WTC11 (cell line): ENCODE data around the gene LDB3. TPM values are rescaled to one million over a fixed set of nuclear protein-coding genes. Genes with fewer than 3 reads are reported as not detected.

ENCODE experiments used
- ATAC-seq: fragments of 200-7000 bp; cut with Tn5 transposase; 2 replicates; pipeline ENCODE4 v1.10.0; 2021; ENCODE audit warnings: mild to moderate bottlenecking, moderate library complexity
- CTCF ChIA-PET: fragments of 300-600 bp; sonication (Branson Sonifier 250); formaldehyde crosslinking; loops from one replicate; lab custom pipeline; 2021; ENCODE audit warnings: antibody characterized with exemption; lab: Charles Lee
- POLR2A ChIA-PET: fragments of 350-600 bp; sonication (Branson Sonifier 250); formaldehyde crosslinking; loops from one replicate; lab custom pipeline; 2021; ENCODE audit warnings: antibody characterized with exemption; lab: Charles Lee
- DNase-seq: peaks from one replicate; pipeline ENCODE4 v3.0.0; 2021; ENCODE audit warnings: low spot score
- H3K27ac Mint-ChIP-seq: 2 replicates; pipeline ENCODE4 v1.8.0; 2021; ENCODE audit warnings: mixed read lengths
- H3K27me3 Mint-ChIP-seq: 2 replicates; pipeline ENCODE4 v1.8.0; 2021; ENCODE audit warnings: low read depth, mild to moderate bottlenecking, moderate library complexity, mixed read lengths
- H3K36me3 Mint-ChIP-seq: 2 replicates; pipeline ENCODE4 v1.8.0; 2021; ENCODE audit warnings: mixed read lengths
- H3K4me1 Mint-ChIP-seq: 2 replicates; pipeline ENCODE4 v1.8.0; 2022; ENCODE audit warnings: mixed read lengths
- H3K4me3 Mint-ChIP-seq: 2 replicates; pipeline ENCODE4 v1.8.0; 2021; ENCODE audit warnings: mild to moderate bottlenecking, moderate library complexity, mixed read lengths
- H3K9me3 Mint-ChIP-seq: 2 replicates; pipeline ENCODE4 v1.8.0; 2021; ENCODE audit warnings: mixed read lengths
- AFF4 ChIP-seq: sonication (generic); formaldehyde crosslinking; IDR thresholded peaks from 2 replicates; pipeline ENCODE4 v1.8.1; 2023; ENCODE audit warnings: mild to moderate bottlenecking, missing genetic modification reagents, borderline replicate concordance
- CBFB ChIP-seq: sonication (generic); formaldehyde crosslinking; IDR thresholded peaks from 2 replicates; pipeline ENCODE4 v1.8.1; 2022; ENCODE audit warnings: mild to moderate bottlenecking, low read depth, missing genetic modification reagents
- ELF4 ChIP-seq: sonication (generic); formaldehyde crosslinking; IDR thresholded peaks from 2 replicates; pipeline ENCODE4 v1.8.1; 2022; ENCODE audit warnings: low read depth, mild to moderate bottlenecking, moderate library complexity, missing genetic modification reagents
- ETV6 ChIP-seq: sonication (generic); formaldehyde crosslinking; IDR thresholded peaks from 2 replicates; pipeline ENCODE4 v1.8.1; 2022; ENCODE audit warnings: mild to moderate bottlenecking, missing genetic modification reagents
- FOXJ3 ChIP-seq: sonication (generic); formaldehyde crosslinking; IDR thresholded peaks from 2 replicates; pipeline ENCODE4 v1.9.0; 2021; ENCODE audit warnings: missing genetic modification reagents, mild to moderate bottlenecking, borderline replicate concordance
- FOXP1 ChIP-seq: sonication (generic); formaldehyde crosslinking; IDR thresholded peaks from 2 replicates; pipeline ENCODE4 v1.8.0; 2022; ENCODE audit warnings: missing genetic modification reagents, mild to moderate bottlenecking, moderate library complexity, borderline replicate concordance
- FOXP4 ChIP-seq: sonication (generic); formaldehyde crosslinking; IDR thresholded peaks from 2 replicates; pipeline ENCODE4 v1.8.0; 2022; ENCODE audit warnings: mild to moderate bottlenecking, missing genetic modification reagents
- GRHL2 ChIP-seq: fragments of 250-450 bp; sonication (Bioruptor Pico); IDR thresholded peaks from 2 replicates; pipeline ENCODE4 v1.8.0; 2022; ENCODE audit warnings: mild to moderate bottlenecking, moderate library complexity; ENCODE audit not compliant: insufficient replicate concordance, severe bottlenecking
- TCF7 ChIP-seq: sonication (generic); formaldehyde crosslinking; IDR thresholded peaks from 2 replicates; pipeline ENCODE4 v1.8.0; 2022; ENCODE audit warnings: mild to moderate bottlenecking, low read depth, missing genetic modification reagents, moderate library complexity
- TP53 ChIP-seq: sonication (generic); formaldehyde crosslinking; IDR thresholded peaks from 2 replicates; pipeline ENCODE4 v1.8.1; 2023; ENCODE audit warnings: mild to moderate bottlenecking, missing genetic modification reagents
- ZNF396 ChIP-seq: fragments of 250-450 bp; sonication (Bioruptor Pico); IDR thresholded peaks from 2 replicates; pipeline ENCODE4 v1.8.0; 2021; ENCODE audit warnings: mild to moderate bottlenecking, moderate library complexity, borderline replicate concordance
- ZNF423 ChIP-seq: fragments of 250-450 bp; sonication (Bioruptor Pico); IDR thresholded peaks from 2 replicates; pipeline ENCODE4 v2.1.2; 2022; ENCODE audit warnings: mild to moderate bottlenecking, moderate library complexity
- total RNA-seq: library from RNA; stranded (reverse); gene quantifications from 3 replicates; pipeline ENCODE4 v1.2.3, GENCODE V29; 2021
- TF ChIP-seq, protein P1 (sequence below): sonication (generic); formaldehyde crosslinking; conservative IDR thresholded peaks from 2 replicates; pipeline ENCODE4 v1.8.1; 2023; ENCODE audit warnings: mild to moderate bottlenecking, low read depth, missing genetic modification reagents, moderate library complexity

LDB3 gene
- total RNA-seq, 1 experiment from 2014 or later = 0.42 TPM

GRCh38 chr10:86699541-86699940 lies 31.2 kb downstream of the LDB3 start:
- 0 out of 2 replicates have a peak, but pooled peaks cover 3% of the 10 kb centered on the region for H3K9me3 Mint-ChIP-seq
- H3K27me3 Mint-ChIP-seq = peaks cover 4% of the 10 kb centered on the region; the same call in 1 of the 2 replicates
- POLR2A ChIA-PET = no interaction called here
- H3K36me3 Mint-ChIP-seq = no peaks in the 10 kb centered on the region
- ATAC-seq (no peak), DNase-seq (no peak)
- H3K4me3 Mint-ChIP-seq = no peak overlapping the region
- H3K4me1 Mint-ChIP-seq = peaks cover 20% of the 10 kb centered on the region
- no peak overlapping the region for H3K27ac Mint-ChIP-seq
- CTCF ChIA-PET = no interaction called here
- TF ChIP-seq ETV6 (CRISPR knock-in tag) (no peak), FOXP4 (CRISPR knock-in tag) (no peak), AFF4 (CRISPR knock-in tag) (no peak), FOXJ3 (no peak), TCF7 (CRISPR knock-in tag) (no peak), ELF4 (no peak), ZNF396 (CRISPR knock-in tag) (no peak)
- TF ChIP-seq, protein P1, sequence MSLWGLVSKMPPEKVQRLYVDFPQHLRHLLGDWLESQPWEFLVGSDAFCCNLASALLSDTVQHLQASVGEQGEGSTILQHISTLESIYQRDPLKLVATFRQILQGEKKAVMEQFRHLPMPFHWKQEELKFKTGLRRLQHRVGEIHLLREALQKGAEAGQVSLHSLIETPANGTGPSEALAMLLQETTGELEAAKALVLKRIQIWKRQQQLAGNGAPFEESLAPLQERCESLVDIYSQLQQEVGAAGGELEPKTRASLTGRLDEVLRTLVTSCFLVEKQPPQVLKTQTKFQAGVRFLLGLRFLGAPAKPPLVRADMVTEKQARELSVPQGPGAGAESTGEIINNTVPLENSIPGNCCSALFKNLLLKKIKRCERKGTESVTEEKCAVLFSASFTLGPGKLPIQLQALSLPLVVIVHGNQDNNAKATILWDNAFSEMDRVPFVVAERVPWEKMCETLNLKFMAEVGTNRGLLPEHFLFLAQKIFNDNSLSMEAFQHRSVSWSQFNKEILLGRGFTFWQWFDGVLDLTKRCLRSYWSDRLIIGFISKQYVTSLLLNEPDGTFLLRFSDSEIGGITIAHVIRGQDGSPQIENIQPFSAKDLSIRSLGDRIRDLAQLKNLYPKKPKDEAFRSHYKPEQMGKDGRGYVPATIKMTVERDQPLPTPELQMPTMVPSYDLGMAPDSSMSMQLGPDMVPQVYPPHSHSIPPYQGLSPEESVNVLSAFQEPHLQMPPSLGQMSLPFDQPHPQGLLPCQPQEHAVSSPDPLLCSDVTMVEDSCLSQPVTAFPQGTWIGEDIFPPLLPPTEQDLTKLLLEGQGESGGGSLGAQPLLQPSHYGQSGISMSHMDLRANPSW (CRISPR knock-in tag) = no peak

GRCh38 chr10:86699991-86700840 lies 31.9 kb downstream of the LDB3 start:
- Mint-ChIP-seq H3K4me3 (no peak overlapping the region), H3K27ac (no peak overlapping the region), H3K9me3 (0 out of 2 replicates have a peak, but pooled peaks cover 3% of the 10 kb centered on the region), H3K36me3 (no peaks in the 10 kb centered on the region), H3K27me3 (no peaks in the 10 kb centered on the region; the same call in 1 of the 2 replicates), H3K4me1 (peaks cover 18% of the 10 kb centered on the region)
- DNase-seq (no peak), ATAC-seq (no peak)
- TF ChIP-seq CBFB (CRISPR knock-in tag) = no peak
- TF ChIP-seq TP53 (CRISPR knock-in tag) = no peak
- no peak for TF ChIP-seq GRHL2 (CRISPR knock-in tag)
- no peak for TF ChIP-seq ZNF423 (CRISPR knock-in tag)
- no peak for TF ChIP-seq FOXP1 (CRISPR knock-in tag)
- POLR2A ChIA-PET = no interaction called here
- CTCF ChIA-PET = no interaction called here
